ENCODE results near the gene TGFA. TPM values are rescaled to one million over a fixed set of nuclear protein-coding genes. Genes with fewer than 3 reads are reported as not detected.

Gene TGFA
- total RNA-seq, 2 experiments from 2014 or later: not detected

DNA sequence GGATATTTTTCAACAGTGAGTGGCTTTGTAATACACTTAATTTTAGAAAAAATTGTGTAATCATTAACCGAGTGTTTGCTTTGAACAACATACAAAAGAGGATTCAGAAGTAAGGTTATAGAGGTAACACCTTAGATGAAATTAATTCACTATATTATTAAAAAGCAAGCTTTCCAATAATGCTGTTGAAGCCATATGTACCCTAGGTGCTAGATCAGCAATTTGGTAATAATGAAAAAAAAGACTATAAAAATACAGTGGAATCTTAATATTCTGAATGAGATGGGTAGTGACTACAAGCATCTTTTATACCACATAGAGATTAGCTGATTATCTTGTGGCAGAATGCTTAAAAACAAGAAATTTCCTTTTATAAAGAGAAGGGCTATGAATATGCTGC is 136.6 kb downstream of the TGFA start:
- H3K4me3 Mint-ChIP-seq: no peak overlapping the region
- no peak for DNase-seq
- CTCF ChIA-PET: no interaction called here
- no peaks in the 10 kb centered on the region for H3K36me3 Mint-ChIP-seq
- no peaks in the 10 kb centered on the region for H3K9me3 Mint-ChIP-seq (ENCODE audit: low read depth)
- H3K27me3 Mint-ChIP-seq: peaks cover 35% of the 10 kb centered on the region
- no peak for ATAC-seq
- no peak overlapping the region for H3K27ac Mint-ChIP-seq
- H3K4me1 Mint-ChIP-seq: no peaks in the 10 kb centered on the region

DNA sequence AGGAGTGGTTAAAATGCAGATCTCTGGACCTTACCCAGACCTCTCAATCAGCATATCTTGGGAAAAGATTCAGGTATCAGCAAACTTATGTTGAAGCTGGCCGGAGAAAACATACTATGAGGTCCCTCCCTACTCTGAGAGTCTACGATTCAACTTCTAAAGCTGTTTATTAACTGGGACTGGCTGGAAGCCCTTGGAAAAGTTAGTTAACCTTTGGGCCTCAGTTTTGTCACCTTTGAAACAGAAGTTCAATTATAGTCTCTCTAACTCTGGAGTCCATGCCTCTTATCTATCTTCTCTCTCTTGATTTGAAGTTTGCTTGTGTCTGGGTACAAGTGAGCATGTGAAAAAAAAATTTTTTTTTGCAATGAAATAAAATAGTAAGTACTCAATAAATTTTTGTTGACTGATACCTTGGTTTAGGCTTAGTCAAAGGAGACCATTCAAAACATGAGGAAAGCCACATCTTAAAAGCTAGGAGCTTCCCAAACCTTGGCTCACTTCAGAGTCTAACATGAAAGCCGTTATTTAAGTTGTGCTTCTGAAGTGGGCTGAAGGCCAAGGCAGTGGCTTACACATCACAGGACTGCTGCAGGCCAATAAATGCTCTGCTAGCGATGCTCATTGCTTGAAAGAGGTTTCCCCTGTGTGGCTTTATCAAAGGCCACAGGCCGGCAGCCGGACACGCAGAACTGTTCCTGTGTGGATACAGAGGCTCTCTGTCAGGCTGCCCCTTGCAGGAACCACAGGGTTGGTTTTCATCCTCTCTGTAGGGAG is 141.1 kb downstream of the TGFA start:
- H3K9me3 Mint-ChIP-seq (ENCODE audit: low read depth): no peaks in the 10 kb centered on the region
- H3K36me3 Mint-ChIP-seq: no peaks in the 10 kb centered on the region
- H3K4me1 Mint-ChIP-seq: no peaks in the 10 kb centered on the region
- CTCF ChIA-PET: no interaction called here
- H3K27ac Mint-ChIP-seq: no peak overlapping the region
- DNase-seq (no peak), ATAC-seq (no peak)
- peaks cover 45% of the 10 kb centered on the region for H3K27me3 Mint-ChIP-seq
- no peak overlapping the region for H3K4me3 Mint-ChIP-seq

DNA sequence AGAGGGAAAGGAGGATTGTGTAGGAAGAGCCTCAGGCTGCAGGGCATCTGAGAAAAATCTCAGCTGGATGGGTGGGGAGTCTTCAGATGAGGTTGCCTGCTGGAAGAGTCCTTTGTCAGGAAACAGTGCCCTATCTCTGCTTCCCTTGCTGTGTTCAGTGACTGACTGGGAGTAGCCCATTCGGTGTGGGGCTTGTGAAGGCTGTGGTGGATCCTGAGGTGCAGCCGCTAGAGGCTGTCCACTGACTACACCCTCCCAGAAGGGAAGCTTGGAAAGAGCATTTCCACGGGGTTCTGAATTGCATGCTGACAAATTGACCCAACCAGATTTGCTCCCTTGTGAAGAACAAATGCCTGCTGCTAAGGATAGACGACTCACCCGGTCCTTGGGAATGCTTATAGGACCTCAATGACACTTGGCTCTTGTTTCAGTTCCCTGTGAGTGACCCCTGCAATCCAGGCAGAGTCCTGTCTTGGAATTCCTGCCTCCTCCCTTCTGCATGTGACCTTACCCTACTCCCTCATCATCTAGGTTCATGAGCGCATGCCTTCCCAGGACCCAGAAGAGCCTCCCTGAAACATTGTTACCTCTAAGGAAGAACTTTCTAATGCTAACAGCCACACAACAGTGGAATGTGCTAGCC is 142.0 kb downstream of the TGFA start:
- ATAC-seq: no peak
- H3K4me3 Mint-ChIP-seq: no peak overlapping the region
- no peak for DNase-seq
- no peaks in the 10 kb centered on the region for H3K4me1 Mint-ChIP-seq
- no peak overlapping the region for H3K27ac Mint-ChIP-seq
- H3K36me3 Mint-ChIP-seq: no peaks in the 10 kb centered on the region
- H3K27me3 Mint-ChIP-seq: peaks cover 52% of the 10 kb centered on the region
- H3K9me3 Mint-ChIP-seq (ENCODE audit: low read depth): no peaks in the 10 kb centered on the region
- CTCF ChIA-PET: no interaction called here

DNA sequence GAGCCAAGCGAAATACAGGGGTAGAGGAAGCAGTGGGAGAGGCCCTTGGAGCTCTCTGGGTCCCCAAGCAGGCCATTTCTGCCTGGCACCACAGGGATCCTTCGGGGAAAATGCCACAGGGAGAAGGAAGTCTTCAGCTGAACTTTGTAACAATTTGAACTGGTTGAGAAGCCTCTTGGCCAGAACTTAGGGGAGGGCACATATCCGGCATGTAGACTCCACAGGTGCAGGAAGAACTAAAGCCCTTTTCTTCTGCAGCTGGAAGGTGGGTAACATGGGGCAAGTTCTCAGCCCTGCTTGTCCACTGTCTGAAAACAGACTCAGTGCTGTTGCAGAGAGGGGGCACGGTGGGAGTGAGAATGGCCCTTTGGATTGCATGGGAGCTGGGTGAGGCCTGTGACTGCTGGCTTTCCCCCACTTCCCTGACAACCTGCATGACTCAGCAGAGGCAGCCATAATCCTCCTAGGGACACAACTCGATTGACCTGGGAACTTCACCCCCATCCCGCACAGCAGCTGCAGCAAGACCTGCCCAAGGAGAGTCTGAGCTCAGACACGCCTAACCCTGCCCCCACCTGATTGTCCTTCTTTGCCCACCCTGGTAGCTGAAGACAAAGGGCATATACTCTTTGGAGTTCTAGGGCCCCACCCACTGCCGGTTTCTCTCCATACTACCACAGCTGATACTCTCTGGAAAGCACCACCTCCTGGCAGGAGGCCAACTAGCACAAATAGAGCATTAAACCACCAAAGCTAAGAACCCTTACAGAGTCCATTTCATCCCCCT is 150.2 kb downstream of the TGFA start:
- DNase-seq (no peak), ATAC-seq (no peak)
- Mint-ChIP-seq H3K9me3 (ENCODE audit: low read depth) (no peaks in the 10 kb centered on the region), H3K36me3 (no peaks in the 10 kb centered on the region), H3K27me3 (peaks cover 60% of the 10 kb centered on the region), H3K27ac (no peak overlapping the region), H3K4me3 (no peak overlapping the region), H3K4me1 (no peaks in the 10 kb centered on the region)
- CTCF ChIA-PET: no interaction called here

DNA sequence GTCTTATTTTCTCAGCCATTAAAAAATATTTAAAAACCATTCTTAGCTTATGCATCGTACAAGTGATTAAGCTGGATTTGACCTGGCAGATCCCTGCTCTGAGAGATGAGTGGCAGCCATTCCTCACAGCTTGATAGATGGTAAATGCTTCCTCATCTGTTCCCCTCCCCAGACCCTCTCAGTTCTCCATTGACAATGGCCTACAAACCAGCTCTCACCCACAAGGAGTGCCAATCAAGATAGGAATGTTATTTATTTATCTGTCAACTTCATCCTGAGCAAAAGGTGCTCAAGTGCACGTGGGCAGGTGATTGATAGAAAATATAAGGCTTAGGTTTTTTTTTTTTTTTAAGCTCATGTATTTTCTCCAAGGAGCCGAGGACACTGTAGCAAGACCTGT is 153.1 kb downstream of the TGFA start:
- no peaks in the 10 kb centered on the region for H3K4me1 Mint-ChIP-seq

DNA sequence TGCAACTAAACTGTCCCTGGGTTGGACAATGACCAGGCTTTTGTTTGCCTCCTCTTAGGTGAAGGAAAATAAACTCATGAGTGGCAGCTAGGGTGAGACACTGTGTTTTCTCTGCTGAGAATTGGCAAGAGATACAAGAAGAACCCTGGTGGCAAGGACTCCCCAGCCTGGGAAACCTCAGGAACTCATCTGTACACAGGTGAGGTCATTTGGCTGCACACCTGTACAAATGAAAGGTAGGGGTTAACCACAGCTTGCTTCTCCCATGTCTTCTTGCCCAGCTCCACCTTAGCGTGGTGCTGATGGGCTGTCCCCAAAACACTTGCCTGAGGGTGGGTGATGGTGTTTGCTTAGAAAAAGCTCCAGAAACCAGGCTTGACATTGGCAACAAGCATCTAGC is 154.6 kb downstream of the TGFA start:
- H3K4me1 Mint-ChIP-seq: no peaks in the 10 kb centered on the region
- H3K27ac Mint-ChIP-seq: no peak overlapping the region

More for the DNA sequence above, 153.1 kb downstream of the TGFA start:
- CTCF ChIA-PET: interaction anchor here (0.7 kb wide), 1 partner anchor 96 kb away, joined by 3 read pairs; no protein-coding TSS in a partner anchor
- Mint-ChIP-seq H3K27me3 (peaks cover 56% of the 10 kb centered on the region), H3K27ac (no peak overlapping the region), H3K9me3 (ENCODE audit: low read depth) (no peaks in the 10 kb centered on the region), H3K36me3 (no peaks in the 10 kb centered on the region), H3K4me3 (no peak overlapping the region)
- DNase-seq (no peak), ATAC-seq (no peak)

More for the DNA sequence above, 154.6 kb downstream of the TGFA start:
- no peaks in the 10 kb centered on the region for H3K9me3 Mint-ChIP-seq (ENCODE audit: low read depth)
- CTCF ChIA-PET: no interaction called here
- no peaks in the 10 kb centered on the region for H3K36me3 Mint-ChIP-seq
- ATAC-seq (no peak), DNase-seq (no peak)
- H3K27me3 Mint-ChIP-seq: peaks cover 57% of the 10 kb centered on the region
- no peak overlapping the region for H3K4me3 Mint-ChIP-seq

Other genes with a start within 250 kb of the TGFA start
- gene ADD2, start 214.4 kb upstream of the TGFA start, total RNA-seq: 1 to 10 TPM in 1 of 2 experiments, under 1 TPM in 1; 0.45 to 1.2 TPM
- gene FIGLA, start 236.8 kb upstream of the TGFA start, total RNA-seq: not detected